Kasumi-1 (cell line): Measurements from ENCODE around the gene TIMP2.
"Not testable (repeated sequence)": the region's sequence is repeated elsewhere in the genome, so short reads cannot be mapped to it uniquely, and the experiment has no call there.

Experiments
- DNase-seq, 2 experiments: peaks; one replicate each; lab custom pipeline; 2025; lab: John Stamatoyannopoulos, UW

TIMP2 gene, protein sequence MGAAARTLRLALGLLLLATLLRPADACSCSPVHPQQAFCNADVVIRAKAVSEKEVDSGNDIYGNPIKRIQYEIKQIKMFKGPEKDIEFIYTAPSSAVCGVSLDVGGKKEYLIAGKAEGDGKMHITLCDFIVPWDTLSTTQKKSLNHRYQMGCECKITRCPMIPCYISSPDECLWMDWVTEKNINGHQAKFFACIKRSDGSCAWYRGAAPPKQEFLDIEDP

GRCh38 chr17:78925234-78925633 lies at the start of gene TIMP2:
Gene TIMP2, minus strand, starts transcription at chr17:78925387. Its CDS starts 299 bp downstream, at chr17:78925088.
- DNase-seq: peak; percentile 85 to 91

- DNase-seq: no peak
These were observed 48.8 kb upstream of the TIMP2 start for GRCh38 chr17:78973792-78974520.

DNA sequence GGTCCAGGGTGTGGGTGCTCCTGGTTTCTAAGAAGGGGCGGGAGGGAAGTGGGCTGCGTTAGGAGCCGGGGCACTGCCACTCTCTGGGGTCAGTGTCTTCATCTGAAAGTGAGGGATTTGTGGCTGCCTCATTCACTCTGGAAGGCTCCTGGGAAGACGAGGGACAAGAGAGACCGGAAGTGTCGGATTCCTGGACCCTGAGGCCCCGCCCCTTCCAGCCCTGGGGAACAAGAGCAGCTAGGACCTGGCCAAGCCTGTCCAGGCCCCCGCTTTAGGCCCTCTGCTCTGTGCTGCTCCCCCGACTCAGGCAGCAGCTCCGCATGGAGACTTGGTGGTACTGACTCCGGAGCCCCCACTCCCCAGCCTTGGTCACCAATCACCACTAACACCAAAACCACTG lies 48.0 kb upstream of the TIMP2 start:
- no peak for DNase-seq

- DNase-seq: no peak
These were observed 47.4 kb upstream of the TIMP2 start for GRCh38 chr17:78972507-78973105.

DNA sequence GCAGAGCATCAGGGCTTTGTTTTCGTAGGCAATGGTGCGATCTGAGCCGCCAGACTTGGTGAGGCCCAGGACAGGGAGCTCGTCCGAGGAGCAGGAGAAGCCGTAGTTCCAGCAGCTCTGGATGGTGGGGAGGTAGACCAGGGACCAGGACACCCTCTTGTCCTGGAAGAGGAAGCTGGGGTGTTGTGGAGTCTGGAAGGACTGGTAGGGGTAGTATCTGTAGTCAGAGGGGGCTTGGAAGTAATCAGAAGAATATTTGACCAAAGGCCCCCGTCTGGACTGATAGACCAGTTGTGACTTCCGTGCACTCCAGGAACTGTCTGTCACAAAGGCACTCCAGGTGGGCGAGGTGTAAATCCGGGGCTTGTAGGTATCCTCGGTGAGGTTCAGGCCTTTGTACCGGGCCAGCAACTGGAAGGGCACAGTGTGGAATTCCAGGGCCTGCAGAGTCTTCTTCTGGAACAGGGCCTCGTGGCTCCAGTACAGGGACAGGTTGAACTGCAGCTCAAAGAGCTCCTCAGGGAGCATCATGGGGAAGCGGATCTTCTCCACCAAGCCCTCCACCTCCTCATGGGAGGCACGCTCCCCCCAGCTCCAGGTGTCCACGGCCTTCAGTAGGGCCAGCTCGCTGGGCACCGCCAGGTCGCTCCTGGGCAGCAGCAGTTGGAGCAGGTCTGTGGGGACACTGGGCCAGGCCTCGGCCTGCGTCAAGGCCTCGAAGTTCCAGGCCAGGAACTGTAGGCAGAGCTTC lies 46.7 kb upstream of the TIMP2 start:
- DNase-seq: no peak

GRCh38 chr17:78970834-78971755 lies 45.9 kb upstream of the TIMP2 start:
- DNase-seq: peak; percentile 88 to 92

GRCh38 chr17:78969865-78970264 lies 44.7 kb upstream of the TIMP2 start:
- DNase-seq: no peak

GRCh38 chr17:78967782-78968362 lies 42.7 kb upstream of the TIMP2 start:
- DNase-seq: no peak

DNA sequence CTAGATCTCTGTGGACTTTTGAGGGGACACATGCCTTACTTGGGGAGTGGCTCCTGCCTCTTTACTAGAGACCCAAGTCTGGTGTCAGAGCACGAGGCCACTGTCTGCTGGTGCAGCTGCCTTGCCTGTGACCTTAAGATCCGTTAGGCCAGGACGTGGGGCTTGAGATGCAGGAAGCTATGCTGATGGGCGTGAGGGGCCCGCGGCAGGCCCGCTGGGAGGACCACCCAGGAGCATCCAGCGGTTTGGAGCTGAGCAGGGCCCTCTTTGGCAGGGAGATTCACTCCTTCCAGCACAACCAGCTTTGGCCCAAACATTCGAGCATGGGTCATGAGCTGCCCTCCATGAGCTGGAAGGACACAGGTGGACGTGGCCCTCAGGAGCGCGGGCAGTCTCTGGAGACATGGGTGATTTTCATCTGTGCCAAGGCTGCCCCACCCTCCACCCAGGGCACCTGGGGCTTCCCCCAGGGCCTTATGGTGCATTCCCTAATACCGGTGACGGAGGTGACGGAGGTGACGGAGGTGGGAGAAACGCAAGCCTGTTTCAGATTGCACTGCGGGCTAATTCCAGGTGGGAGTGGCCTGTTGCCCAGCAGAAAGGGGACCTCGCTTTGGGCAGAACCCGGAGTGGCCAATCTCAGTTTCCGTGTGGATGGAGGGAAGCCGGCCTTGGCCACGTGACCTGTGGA lies 41.9 kb upstream of the TIMP2 start:
- DNase-seq: no peak

DNA sequence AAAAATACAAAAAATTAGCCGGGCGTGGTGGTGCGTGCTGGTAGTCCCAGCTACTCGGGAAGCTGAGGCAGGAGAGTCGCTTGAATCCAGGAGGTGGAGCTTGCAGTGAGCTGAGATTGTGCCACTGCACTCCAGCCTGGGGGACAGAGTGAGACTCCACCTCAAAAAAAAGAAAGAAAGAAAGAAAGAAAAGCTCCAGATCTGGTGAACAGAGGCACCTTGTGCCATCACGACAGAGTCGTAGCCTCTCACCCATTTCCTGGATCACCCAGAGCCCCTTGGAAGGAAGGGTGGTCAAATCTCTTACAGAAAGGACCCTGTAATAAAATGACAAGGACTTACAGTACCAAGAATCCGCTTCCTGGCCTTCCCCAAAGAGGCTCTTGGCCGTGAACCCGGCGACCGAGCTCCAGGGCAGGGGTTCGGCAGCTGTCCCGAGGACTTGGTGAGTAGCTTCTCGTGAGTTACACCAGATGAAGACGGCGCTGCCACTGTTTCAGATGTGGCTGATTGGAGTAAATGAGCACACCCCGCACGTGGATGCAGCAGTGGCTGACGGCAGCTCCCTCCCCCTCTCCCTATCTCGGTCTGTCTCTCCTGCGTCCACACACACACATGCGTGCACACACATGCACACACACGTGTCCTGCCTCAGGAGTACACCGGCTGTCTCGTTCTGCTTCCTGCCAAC lies 41.1 kb upstream of the TIMP2 start:
- DNase-seq: no peak

DNA sequence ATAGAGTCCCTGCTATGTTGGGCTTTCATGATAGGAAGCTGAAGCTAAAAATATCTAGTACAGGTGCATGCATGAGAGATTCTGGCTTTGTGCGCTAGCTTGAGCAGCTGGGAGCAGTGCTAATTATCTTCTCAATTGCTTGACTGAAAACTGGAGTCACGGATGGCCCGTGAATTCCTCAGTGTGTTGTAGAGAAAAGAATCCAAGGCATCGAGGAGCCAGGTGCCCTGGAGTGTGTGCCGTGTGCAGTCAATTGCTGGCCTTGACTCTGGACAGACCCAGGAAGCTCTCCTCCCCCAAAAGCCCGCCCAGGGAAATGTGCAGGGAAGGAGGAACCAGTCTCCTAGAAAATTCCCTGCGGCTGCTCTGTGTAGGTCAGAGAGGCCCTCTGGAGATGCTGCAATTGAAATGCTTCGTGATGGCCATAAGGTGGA lies 40.3 kb upstream of the TIMP2 start:
- no peak for DNase-seq

DNA sequence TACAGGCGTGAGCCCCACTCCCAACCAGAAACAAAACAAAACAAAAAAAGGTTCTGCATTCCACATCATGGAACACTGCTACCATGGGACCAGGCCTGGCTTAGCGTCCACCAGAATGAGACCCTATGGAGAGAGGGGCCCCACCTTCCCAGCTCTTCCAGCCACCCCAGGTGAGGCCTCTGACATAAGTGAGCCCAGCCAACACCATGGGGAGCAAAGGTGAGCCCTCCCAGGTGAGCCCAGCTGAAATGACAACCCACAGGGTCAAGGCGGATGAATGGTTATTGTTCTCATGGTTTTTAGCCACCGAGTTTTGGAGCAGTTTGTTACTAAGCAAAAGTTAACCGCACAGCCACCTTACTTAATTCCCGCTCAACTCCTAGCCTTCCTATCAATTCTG lies 38.2 kb upstream of the TIMP2 start:
- no peak for DNase-seq

- not testable (repeated sequence) for DNase-seq
These were observed 37.8 kb upstream of the TIMP2 start for GRCh38 chr17:78962984-78963348.

- DNase-seq: no peak
These were observed 37.3 kb upstream of the TIMP2 start for GRCh38 chr17:78962345-78962983.

- no peak for DNase-seq
These were observed 36.4 kb upstream of the TIMP2 start for GRCh38 chr17:78961571-78961970.

GRCh38 chr17:78960928-78961327 lies 35.7 kb upstream of the TIMP2 start:
- DNase-seq: no peak

GRCh38 chr17:78959803-78960202 lies 34.6 kb upstream of the TIMP2 start:
- DNase-seq: no peak

DNA sequence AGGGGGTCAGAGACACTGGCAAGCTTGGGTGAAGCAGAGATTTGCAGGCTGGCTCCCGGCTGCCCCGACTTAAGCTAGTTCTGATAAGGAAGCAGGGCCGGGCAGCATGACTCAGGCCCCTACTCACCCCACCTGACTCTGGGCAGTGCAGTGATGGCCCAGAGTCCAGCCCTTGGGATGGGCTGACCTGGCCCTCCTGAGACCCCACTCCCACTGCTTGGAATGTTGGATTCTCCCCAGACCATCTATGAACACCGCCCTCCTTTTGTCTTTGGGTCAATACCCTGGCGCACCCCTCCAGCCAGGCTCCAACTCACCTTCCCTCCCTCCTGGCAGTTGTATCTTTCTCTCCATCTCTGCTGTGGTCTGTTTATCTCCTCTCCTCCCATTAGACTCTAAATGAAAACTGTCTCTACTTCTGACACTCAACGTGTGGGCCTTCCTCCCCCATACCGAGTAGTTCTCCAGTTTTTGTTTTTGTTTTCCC lies 33.5 kb upstream of the TIMP2 start:
- no peak for DNase-seq

DNA sequence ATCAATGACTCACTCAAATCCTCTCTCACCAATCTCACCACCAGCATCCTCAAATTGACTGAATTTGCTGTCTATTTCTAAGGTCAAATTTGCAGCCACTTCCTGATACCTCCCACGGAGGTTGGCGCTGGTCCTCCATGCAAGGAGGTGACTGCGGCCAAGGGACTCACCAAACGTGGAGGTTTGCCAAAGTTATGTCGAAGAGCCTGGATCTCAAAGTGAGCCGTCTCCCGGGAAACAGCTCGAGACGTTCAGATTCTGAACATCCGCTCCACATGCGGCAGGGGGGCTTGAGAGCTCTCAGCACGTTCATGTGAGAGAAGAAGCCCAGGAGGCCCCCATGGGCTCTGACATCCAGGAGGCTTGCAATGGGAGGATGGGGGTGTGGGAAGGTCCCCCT lies 31.9 kb upstream of the TIMP2 start:
- DNase-seq: no peak
